Common myeloid progenitor, CD34-positive (primary cell): ENCODE measurements around the gene UGT1A6.

Source experiments
- CTCF ChIA-PET: fragments of 350-600 bp; sonication (Branson Sonifier 250); formaldehyde crosslinking; loops from one replicate; lab custom pipeline; 2021; ENCODE audit warnings: antibody characterized with exemption; lab: Charles Lee
- POLR2A ChIA-PET: fragments of 350-600 bp; sonication (Branson Sonifier 250); formaldehyde crosslinking; loops from one replicate; lab custom pipeline; 2021; ENCODE audit warnings: antibody characterized with exemption; lab: Charles Lee
- DNase-seq, 3 donors: peaks; one replicate each; pipeline versions ENCODE4 v3.0.0 to v3.0.0-alpha.2; 2013
- H3K27ac ChIP-seq, 2 experiments: 1 replicate in 1 of 2; 2 replicates in 1 of 2; pipeline ENCODE4 v1.7.0; 2013; ENCODE audit warnings: inconsistent platforms in 2 of 2, low read length in 2 of 2, mild to moderate bottlenecking in 2 of 2, low read depth in 1 of 2, moderate library complexity in 1 of 2; ENCODE audit not compliant: severe bottlenecking in 2 of 2, insufficient read depth in 1 of 2, poor library complexity in 1 of 2
- H3K27me3 ChIP-seq, 5 experiments: replicated peaks in 2 of 5; 1 replicate in 3 of 5; 2 replicates in 2 of 5; pipeline versions ENCODE4 v1.6.1 to v1.7.0; 2013; ENCODE audit warnings: low read length in 4 of 5, mild to moderate bottlenecking in 2 of 5, moderate library complexity in 2 of 5, inconsistent platforms in 1 of 5; ENCODE audit not compliant: insufficient read depth in 5 of 5, control insufficient read depth in 4 of 5
- H3K36me3 ChIP-seq, 4 experiments: 1 replicate in 2 of 4; 2 replicates in 2 of 4; pipeline versions ENCODE4 v1.6.1 to v1.7.0; 2013; ENCODE audit warnings: low read length in 3 of 4, control low read depth in 1 of 4, mild to moderate bottlenecking in 1 of 4; ENCODE audit not compliant: control insufficient read depth in 4 of 4, insufficient read depth in 4 of 4
- H3K4me1 ChIP-seq, 4 experiments: 1 replicate in 3 of 4; 2 replicates in 1 of 4; pipeline versions ENCODE4 v1.6.1 to v1.7.1; 2013; ENCODE audit warnings: low read length in 3 of 4, mild to moderate bottlenecking in 3 of 4, control low read depth in 1 of 4, inconsistent platforms in 1 of 4, moderate library complexity in 1 of 4; ENCODE audit not compliant: control insufficient read depth in 4 of 4, insufficient read depth in 4 of 4; ENCODE audit errors: control extremely low read depth in 1 of 4
- H3K4me3 ChIP-seq, 7 experiments: 1 replicate in 4 of 7; 2 replicates in 3 of 7; pipeline versions ENCODE4 v1.5.1 to v1.7.0; 2013; ENCODE audit warnings: mild to moderate bottlenecking in 7 of 7, low read length in 6 of 7, moderate library complexity in 6 of 7, inconsistent platforms in 2 of 7, low read depth in 2 of 7, control low read depth in 1 of 7; ENCODE audit not compliant: insufficient read depth in 4 of 7, control insufficient read depth in 1 of 7; ENCODE audit errors: extremely low read depth in 1 of 7
- H3K9me3 ChIP-seq, 5 experiments: 1 replicate in 4 of 5; 2 replicates in 1 of 5; pipeline versions ENCODE4 v1.6.1 to v1.7.1; 2013; ENCODE audit warnings: low read length in 4 of 5, mild to moderate bottlenecking in 2 of 5, inconsistent platforms in 1 of 5, low read depth in 1 of 5, moderate library complexity in 1 of 5; ENCODE audit not compliant: control insufficient read depth in 4 of 5, insufficient read depth in 2 of 5; ENCODE audit errors: control extremely low read depth in 1 of 5
- WGBS: methylation state at CpG from one replicate; pipeline ENCODE4 v1.1.5; 2013; ENCODE audit not compliant: insufficient coverage; 5-methylcytosine and 5-hydroxymethylcytosine counted together

Gene UGT1A6

GRCh38 chr2:233684640-233685039 is 8.1 kb upstream of the UGT1A6 start:
- Histone ChIP-seq H3K9me3 (no peaks in the 10 kb centered on the region), H3K36me3 (no peaks in the 10 kb centered on the region), H3K4me1 (peaks cover 8 to 44% (median 20%) of the 10 kb centered on the region in 4 experiments), H3K4me3 (no peak overlapping the region), H3K27ac (no peak overlapping the region), H3K27me3 (no peaks in the 10 kb centered on the region)
- DNase-seq, result no peak
- CTCF ChIA-PET, result no interaction called here
- POLR2A ChIA-PET, result no interaction called here
- 88% methylated on average over 1 of the region's 1 CpG for WGBS

- Histone ChIP-seq H3K27me3 (no peaks in the 10 kb centered on the region), H3K9me3 (no peaks in the 10 kb centered on the region), H3K27ac (no peak overlapping the region), H3K4me1 (peaks cover 8 to 41% (median 20%) of the 10 kb centered on the region in 4 experiments), H3K4me3 (no peak overlapping the region), H3K36me3 (no peaks in the 10 kb centered on the region)
- ChIA-PET CTCF (no interaction called here), POLR2A (no interaction called here)
- 98% methylated on average over 4 of the region's 5 CpGs for WGBS
- DNase-seq, result peak in 2 of 3 donors; percentile 9 to 15
Observed at GRCh38 chr2:233686928-233687327, 5.8 kb upstream of the UGT1A6 start.

DNA sequence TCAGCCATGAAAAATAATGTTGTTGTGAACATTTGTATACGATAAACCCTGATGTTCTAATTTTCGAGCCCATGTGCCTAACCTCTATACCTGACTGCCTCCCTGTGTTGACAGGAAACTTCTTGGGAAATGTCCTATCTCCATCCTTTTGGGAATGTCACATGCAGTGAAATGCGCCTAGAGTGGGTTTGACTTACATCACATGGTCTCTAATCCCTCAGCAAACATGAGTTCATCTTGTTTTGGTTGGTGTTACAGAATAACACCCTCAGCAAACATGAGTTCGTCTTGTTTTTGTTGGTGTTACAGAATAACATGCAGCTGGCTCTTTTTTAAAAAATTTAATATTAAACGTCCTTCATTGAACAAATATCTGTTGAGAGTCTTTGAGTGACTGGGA is 4.3 kb upstream of the UGT1A6 start:
- Histone ChIP-seq H3K27me3 (no peaks in the 10 kb centered on the region), H3K4me1 (peaks cover 2 to 29% (median 13%) of the 10 kb centered on the region in 4 experiments), H3K9me3 (no peaks in the 10 kb centered on the region), H3K27ac (no peak overlapping the region), H3K4me3 (no peak overlapping the region), H3K36me3 (no peaks in the 10 kb centered on the region)
- DNase-seq, result no peak
- ChIA-PET POLR2A (no interaction called here), CTCF (no interaction called here)
- 100% methylated on average over 3 of the region's 5 CpGs for WGBS

DNA sequence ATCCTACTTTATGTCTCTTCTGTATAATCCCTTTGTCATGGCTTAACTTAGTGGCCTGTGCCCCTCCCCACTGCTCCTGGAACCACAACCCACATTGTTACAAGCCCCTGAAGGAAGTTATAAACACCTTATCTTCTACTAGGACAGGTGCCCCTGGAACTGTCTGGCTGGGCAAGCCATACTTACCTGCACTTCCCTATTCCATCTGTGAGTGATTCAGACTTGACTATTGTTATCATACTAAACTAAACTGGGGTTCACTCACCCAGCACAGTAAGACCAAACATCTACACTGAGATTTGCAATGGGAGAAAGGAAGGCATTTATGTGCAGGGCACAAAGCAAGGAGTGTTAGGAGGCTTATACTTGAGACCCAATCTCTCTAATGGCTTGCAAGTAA is 3.7 kb upstream of the UGT1A6 start:
- Histone ChIP-seq H3K4me1 (peaks cover 2 to 22% (median 12%) of the 10 kb centered on the region in 4 experiments), H3K27ac (no peak overlapping the region), H3K27me3 (no peaks in the 10 kb centered on the region), H3K9me3 (no peaks in the 10 kb centered on the region), H3K4me3 (no peak overlapping the region), H3K36me3 (no peaks in the 10 kb centered on the region)
- POLR2A ChIA-PET, result no interaction called here
- CTCF ChIA-PET, result no interaction called here
- peak in 2 of 3 donors; percentile 38 to 49 for DNase-seq

- peaks cover 2 to 22% (median 12%) of the 10 kb centered on the region in 4 experiments for H3K4me1 ChIP-seq
- 5% methylated on average over 2 of the region's 3 CpGs for WGBS
Observed at GRCh38 chr2:233689501-233689900, 3.2 kb upstream of the UGT1A6 start.

GRCh38 chr2:233690444-233690843 is 2.2 kb upstream of the UGT1A6 start:
- H3K27ac ChIP-seq, result no peak overlapping the region
- WGBS, result 100% methylated on average over 1 of the region's 4 CpGs
- DNase-seq, result no peak
- no peak overlapping the region for H3K4me3 ChIP-seq
- H3K27me3 ChIP-seq, result no peaks in the 10 kb centered on the region
- H3K9me3 ChIP-seq, result no peaks in the 10 kb centered on the region
- POLR2A ChIA-PET, result no interaction called here
- H3K4me1 ChIP-seq, result peaks cover 2 to 22% (median 12%) of the 10 kb centered on the region in 4 experiments
- H3K36me3 ChIP-seq, result no peaks in the 10 kb centered on the region
- CTCF ChIA-PET, result interaction anchor here (1.5 kb wide), 1 partner anchor 9 kb away, joined by 6 read pairs; no protein-coding TSS in a partner anchor

More at GRCh38 chr2:233689501-233689900, 3.2 kb upstream of the UGT1A6 start:
- H3K4me3 ChIP-seq, result no peak overlapping the region
- no peaks in the 10 kb centered on the region for H3K27me3 ChIP-seq
- ChIA-PET POLR2A (no interaction called here), CTCF (no interaction called here)
- peak in 2 of 3 donors; percentile 46 to 65 for DNase-seq
- H3K36me3 ChIP-seq, result no peaks in the 10 kb centered on the region
- no peak overlapping the region for H3K27ac ChIP-seq
- no peaks in the 10 kb centered on the region for H3K9me3 ChIP-seq

DNA sequence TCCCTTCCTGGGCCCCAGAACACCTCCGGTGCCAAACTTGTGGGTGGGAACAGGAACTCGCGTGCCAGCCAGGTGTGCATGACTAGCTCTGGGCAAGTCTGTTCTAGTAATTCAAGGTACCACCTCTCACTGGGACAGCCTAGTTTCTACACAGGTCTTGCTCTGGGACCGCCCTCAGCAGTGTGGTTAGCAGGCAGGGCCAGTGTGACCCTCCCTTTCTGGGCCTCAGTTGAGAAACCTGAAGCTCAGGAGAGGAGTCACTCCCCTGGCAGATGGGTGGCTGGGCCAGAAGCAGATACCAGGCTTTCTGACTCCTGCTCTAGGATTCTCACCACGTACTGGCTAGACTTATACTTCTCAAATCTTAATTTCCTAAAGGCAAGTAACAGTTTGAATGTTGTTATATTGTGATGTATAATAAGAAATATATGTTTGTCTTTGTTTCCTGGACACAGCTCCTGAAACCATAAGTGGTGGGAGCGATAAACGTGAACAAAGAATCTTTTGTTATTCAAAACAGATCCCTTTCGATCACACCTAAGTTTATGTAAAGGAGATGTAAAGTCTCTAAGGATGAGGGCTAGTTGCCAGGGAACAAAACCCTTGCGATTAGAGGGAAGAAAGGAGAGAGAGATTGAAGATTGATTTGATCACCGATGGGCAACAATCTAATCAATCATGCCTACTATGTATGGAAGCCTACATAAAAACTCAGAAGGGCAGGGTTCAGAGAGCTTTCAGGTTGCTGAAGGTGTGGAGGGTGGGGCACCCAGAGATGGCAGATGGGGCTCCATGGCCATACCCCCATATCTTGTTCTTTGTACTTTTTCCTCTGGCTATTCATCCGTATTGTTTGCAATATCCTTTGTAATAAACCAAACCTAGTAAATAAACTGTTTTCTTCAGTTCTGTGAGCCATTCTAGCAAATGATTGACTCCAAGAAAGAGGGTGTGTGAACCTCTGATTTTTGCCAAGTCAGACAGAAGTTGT is 952 bp upstream of the UGT1A6 start:
- ChIA-PET CTCF (interaction anchor here (1.2 to 1.5 kb wide), 2 partner anchors 8 to 37 kb away, joined by 3 to 6 read pairs; partner anchors contain the start of gene UGT1A3), POLR2A (no interaction called here)
- H3K4me3 ChIP-seq, result no peak overlapping the region
- H3K4me1 ChIP-seq, result peaks cover 2 to 22% (median 12%) of the 10 kb centered on the region in 4 experiments
- H3K36me3 ChIP-seq, result no peaks in the 10 kb centered on the region
- H3K9me3 ChIP-seq, result no peaks in the 10 kb centered on the region
- no peaks in the 10 kb centered on the region for H3K27me3 ChIP-seq
- no peak for DNase-seq
- 82% methylated on average over 6 of the region's 11 CpGs for WGBS
- no peak overlapping the region for H3K27ac ChIP-seq
